PC-3 (cell line): ENCODE data around the gene GJA8. TPM values are rescaled to one million over a fixed set of nuclear protein-coding genes. Genes with fewer than 3 reads are reported as not detected.

Experiments used
- ATAC-seq: fragments of 200-7000 bp; cut with Tn5 transposase; 2 replicates; pipeline ENCODE4 v1.9.1; 2020; ENCODE audit warnings: mild to moderate bottlenecking, moderate library complexity
- BruUV-seq: library from RNA; stranded (reverse); fragments of 400-500 nt; replicated peaks from 2 replicates; lab custom pipeline; 2021; lab: Mats Ljungman, UMichigan
- CTCF ChIA-PET: fragments of 300-600 bp; sonication (Branson Sonifier 250); formaldehyde crosslinking; loops from one replicate; lab custom pipeline; 2022; ENCODE audit warnings: antibody characterized with exemption; lab: Charles Lee
- POLR2A ChIA-PET: fragments of 300-600 bp; sonication (Branson Sonifier 250); formaldehyde crosslinking; loops from one replicate; lab custom pipeline; 2022; ENCODE audit warnings: antibody characterized with exemption; ENCODE audit not compliant: unreplicated experiment; lab: Charles Lee
- DNase-seq: peaks from one replicate; pipeline ENCODE4 v3.0.0-alpha.2; 2015
- H2AFZ ChIP-seq: fragments of 300-600 bp; sonication (generic); 2 replicates; pipeline ENCODE4 v1.6.0; 2016; ENCODE audit warnings: antibody characterized with exemption, low read length
- H3F3A ChIP-seq: fragments of 300-600 bp; sonication (generic); one replicate; pipeline ENCODE4 v1.6.0; 2017; ENCODE audit warnings: antibody characterized with exemption, low read length, control low read depth, mild to moderate bottlenecking; ENCODE audit not compliant: unreplicated experiment
- H3K27ac ChIP-seq: fragments of 300-600 bp; sonication (generic); 2 replicates; pipeline ENCODE4 v1.5.1; 2016; ENCODE audit warnings: mild to moderate bottlenecking, low read length
- H3K27me3 ChIP-seq: fragments of 300-600 bp; sonication (generic); 2 replicates; pipeline ENCODE4 v1.6.1; 2016; ENCODE audit warnings: low read length, mixed read lengths
- H3K36me3 ChIP-seq: fragments of 300-600 bp; sonication (generic); 2 replicates; pipeline ENCODE4 v1.6.1; 2016; ENCODE audit warnings: low read depth, mixed run types, low read length, mixed read lengths
- H3K4me1 ChIP-seq: fragments of 300-600 bp; sonication (generic); 2 replicates; pipeline ENCODE4 v1.5.1; 2016; ENCODE audit warnings: low read length; ENCODE audit not compliant: insufficient read depth
- H3K4me2 ChIP-seq: fragments of 300-600 bp; sonication (generic); 2 replicates; pipeline ENCODE4 v1.6.0; 2016; ENCODE audit warnings: low read length
- H3K4me3 ChIP-seq: fragments of 300-600 bp; sonication (generic); 2 replicates; pipeline ENCODE4 v1.5.1; 2016; ENCODE audit warnings: mild to moderate bottlenecking, low read length, mixed read lengths
- H3K79me2 ChIP-seq: fragments of 300-600 bp; sonication (generic); 2 replicates; pipeline ENCODE4 v1.6.1; 2017; ENCODE audit warnings: low read length, mixed read lengths
- H3K9ac ChIP-seq: fragments of 300-600 bp; sonication (generic); 2 replicates; pipeline ENCODE4 v1.6.0; 2016; ENCODE audit warnings: mild to moderate bottlenecking, low read length
- H3K9me2 ChIP-seq: fragments of 300-600 bp; sonication (generic); replicated peaks from 2 replicates; pipeline ENCODE4 v1.6.1; 2016; ENCODE audit warnings: mixed run types, low read length, mixed read lengths
- H3K9me3 ChIP-seq: fragments of 300-600 bp; sonication (generic); 2 replicates; pipeline ENCODE4 v1.6.1; 2016; ENCODE audit warnings: low read length, mixed read lengths
- H4K20me1 ChIP-seq: fragments of 300-600 bp; sonication (generic); 2 replicates; pipeline ENCODE4 v1.6.1; 2016; ENCODE audit warnings: low read length, mixed read lengths
- CTCF ChIP-seq: fragments of 300-600 bp; sonication (generic); conservative IDR thresholded peaks from 2 replicates; pipeline ENCODE4 v1.5.1; 2017; ENCODE audit warnings: antibody characterized with exemption, low read depth, mild to moderate bottlenecking, low read length
- EZH2 ChIP-seq: fragments of 300-600 bp; sonication (generic); IDR thresholded peaks from one replicate; pipeline ENCODE4 v1.6.1; 2017; ENCODE audit warnings: antibody characterized with exemption, mild to moderate bottlenecking, low read length; ENCODE audit not compliant: unreplicated experiment
- EZH2phosphoT487 ChIP-seq: fragments of 300-600 bp; sonication (generic); IDR thresholded peaks from 2 replicates; pipeline ENCODE4 v1.6.1; 2018; ENCODE audit warnings: mild to moderate bottlenecking, antibody characterized with exemption, low read length, borderline replicate concordance
- intact Hi-C: fragments of 100-400 bp; cut with micrococcal nuclease; formaldehyde crosslinking; loops from 2 replicates; pipeline ENCODE4 v1.9.0; 2023
- total RNA-seq: library from RNA; depleted of rRNA; stranded (reverse); fragments of >200 nt; gene quantifications from 2 replicates; pipeline ENCODE4 v1.2.3, GENCODE V29; 2014

The GJA8 gene
- total RNA-seq, 1 experiment from 2014 or later = not detected

- intact Hi-C loops = no loop called here
- CTCF ChIA-PET = no interaction called here
Measured at GRCh38 chr1:147912553-147912952, 10.0 kb downstream of the GJA8 start.

GRCh38 chr1:147913362-147913942, 10.9 kb downstream of the GJA8 start:
- CTCF ChIA-PET = no interaction called here
- Histone ChIP-seq H3K9me3 (no peaks in the 10 kb centered on the region), H3K4me1 (no peaks in the 10 kb centered on the region), H3K36me3 (no peaks in the 10 kb centered on the region), H3K4me2 (no peak overlapping the region), H3K4me3 (no peak overlapping the region), H3K9ac (no peak overlapping the region), H3F3A (no peaks in the 10 kb centered on the region), H4K20me1 (no peaks in the 10 kb centered on the region), H2AFZ (no peak overlapping the region), H3K79me2 (no peaks in the 10 kb centered on the region), H3K27ac (no peak overlapping the region), H3K9me2 (no peaks in the 10 kb centered on the region), H3K27me3 (no peaks in the 10 kb centered on the region)
- no peak for ATAC-seq
- POLR2A ChIA-PET = no interaction called here
- TF ChIP-seq EZH2 = no peak
- no peak for TF ChIP-seq CTCF
- no peak for TF ChIP-seq EZH2phosphoT487
- intact Hi-C loops = no loop called here
- no peak for DNase-seq
- no TSS peak for BruUV-seq

More at GRCh38 chr1:147912553-147912952, 10.0 kb downstream of the GJA8 start:
- Histone ChIP-seq H3K36me3 (no peaks in the 10 kb centered on the region), H3K27me3 (no peaks in the 10 kb centered on the region), H3K4me3 (no peak overlapping the region), H3K9me2 (no peaks in the 10 kb centered on the region), H3K79me2 (no peaks in the 10 kb centered on the region), H3K9me3 (no peaks in the 10 kb centered on the region), H3K4me1 (no peaks in the 10 kb centered on the region), H3K4me2 (no peak overlapping the region), H3K9ac (no peak overlapping the region), H3F3A (no peaks in the 10 kb centered on the region), H4K20me1 (no peaks in the 10 kb centered on the region), H2AFZ (no peak overlapping the region), H3K27ac (no peak overlapping the region)
- POLR2A ChIA-PET = no interaction called here
- ATAC-seq (no peak), DNase-seq (no peak)
- no TSS peak for BruUV-seq
- TF ChIP-seq CTCF = no peak
- TF ChIP-seq EZH2 = no peak
- no peak for TF ChIP-seq EZH2phosphoT487

- DNase-seq (peak; percentile 41), ATAC-seq (no peak)
- ChIA-PET POLR2A (no interaction called here), CTCF (no interaction called here)
- Histone ChIP-seq H3K9me2 (no peaks in the 10 kb centered on the region), H3K4me3 (no peak overlapping the region), H3K27ac (no peak overlapping the region), H3K9ac (no peak overlapping the region), H2AFZ (0 out of 2 replicates have a peak overlapping the region, but pooled peaks have one; percentile 7), H3K9me3 (no peaks in the 10 kb centered on the region), H3K4me2 (no peak overlapping the region), H3K27me3 (no peaks in the 10 kb centered on the region), H3F3A (no peaks in the 10 kb centered on the region), H3K36me3 (no peaks in the 10 kb centered on the region), H4K20me1 (no peaks in the 10 kb centered on the region), H3K4me1 (no peaks in the 10 kb centered on the region), H3K79me2 (no peaks in the 10 kb centered on the region)
- intact Hi-C loops = no loop called here
- BruUV-seq = no TSS peak
- TF ChIP-seq EZH2 (no peak), EZH2phosphoT487 (no peak), CTCF (no peak)
Measured at GRCh38 chr1:147919896-147920295, 17.3 kb downstream of the GJA8 start.
